ENCODE results near the gene PSMC3IP. TPM values are rescaled to one million over a fixed set of nuclear protein-coding genes. Genes with fewer than 3 reads are reported as not detected.

Gene PSMC3IP
- polyA plus RNA-seq, 1 donor from 2014 or later, result 22.5 TPM

DNA sequence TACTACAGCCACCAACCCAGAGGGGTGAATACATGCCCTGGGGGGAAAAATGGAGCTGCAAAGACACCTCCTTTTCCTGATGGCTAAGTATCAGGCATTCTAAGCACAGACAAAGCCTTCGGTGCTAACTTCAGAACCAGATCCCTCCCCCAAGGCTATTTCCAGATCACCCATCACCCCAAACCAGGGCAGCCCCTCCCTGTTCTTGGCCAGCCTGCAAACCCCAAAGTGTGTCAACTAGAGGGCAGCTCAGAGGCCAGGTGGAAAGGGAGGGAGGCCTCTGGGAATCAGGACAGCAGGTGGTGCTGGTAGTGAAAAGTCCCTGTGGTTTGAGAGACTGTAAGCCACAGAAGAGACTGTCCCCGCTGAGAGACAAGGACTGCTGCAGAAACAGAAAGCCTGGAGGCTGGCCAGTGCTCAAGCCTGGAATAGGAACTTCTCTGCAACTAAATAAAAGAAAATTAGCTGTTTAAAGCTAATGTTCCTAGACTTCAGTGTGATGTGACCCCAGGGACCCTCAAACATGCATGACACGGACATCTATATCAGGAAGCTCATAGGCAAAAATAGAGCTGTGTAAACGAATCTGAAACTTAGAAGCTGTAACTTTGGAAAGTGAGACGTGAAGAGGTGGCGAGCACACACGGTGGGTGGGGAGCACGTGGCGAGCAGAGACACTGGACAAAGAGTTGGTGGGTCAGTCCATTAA lies 41.1 kb upstream of the PSMC3IP start:
- no peaks in the 10 kb centered on the region for H3K36me3 ChIP-seq (ENCODE audit: insufficient read depth, low read length)
- no peak overlapping the region for H3K4me2 ChIP-seq (ENCODE audit: low read length)
- H3K4me3 ChIP-seq (ENCODE audit: low read length), result no peak overlapping the region
- H3K27ac ChIP-seq (ENCODE audit: low read length), result no peak overlapping the region
- no peaks in the 10 kb centered on the region for H3F3A ChIP-seq (ENCODE audit: insufficient read depth, low read length, poor library complexity, severe bottlenecking)
- no peaks in the 10 kb centered on the region for H3K27me3 ChIP-seq (ENCODE audit: insufficient read depth, low read depth, low read length)
- H3K79me2 ChIP-seq (replicated peaks; ENCODE audit: insufficient read depth, low read length), result no peaks in the 10 kb centered on the region
- no peak overlapping the region for H3K9ac ChIP-seq (ENCODE audit: low read length)
- H2AFZ ChIP-seq (ENCODE audit: low read depth, low read length), result no peak overlapping the region
- TF ChIP-seq MXI1 (conservative IDR thresholded peaks at IDR 0.05; ENCODE audit: poor library complexity, severe bottlenecking) (no peak), RAD21 (conservative IDR thresholded peaks at IDR 0.05) (no peak), TAF1 (IDR thresholded peaks at IDR 0.05; ENCODE audit: low read depth) (no peak), EP300 (conservative IDR thresholded peaks at IDR 0.05; ENCODE audit: poor library complexity, severe bottlenecking) (no peak), SMC3 (conservative IDR thresholded peaks at IDR 0.05; ENCODE audit: poor library complexity) (no peak), POLR2AphosphoS5 (IDR thresholded peaks at IDR 0.05) (no peak)
- TF ChIP-seq, protein P1, sequence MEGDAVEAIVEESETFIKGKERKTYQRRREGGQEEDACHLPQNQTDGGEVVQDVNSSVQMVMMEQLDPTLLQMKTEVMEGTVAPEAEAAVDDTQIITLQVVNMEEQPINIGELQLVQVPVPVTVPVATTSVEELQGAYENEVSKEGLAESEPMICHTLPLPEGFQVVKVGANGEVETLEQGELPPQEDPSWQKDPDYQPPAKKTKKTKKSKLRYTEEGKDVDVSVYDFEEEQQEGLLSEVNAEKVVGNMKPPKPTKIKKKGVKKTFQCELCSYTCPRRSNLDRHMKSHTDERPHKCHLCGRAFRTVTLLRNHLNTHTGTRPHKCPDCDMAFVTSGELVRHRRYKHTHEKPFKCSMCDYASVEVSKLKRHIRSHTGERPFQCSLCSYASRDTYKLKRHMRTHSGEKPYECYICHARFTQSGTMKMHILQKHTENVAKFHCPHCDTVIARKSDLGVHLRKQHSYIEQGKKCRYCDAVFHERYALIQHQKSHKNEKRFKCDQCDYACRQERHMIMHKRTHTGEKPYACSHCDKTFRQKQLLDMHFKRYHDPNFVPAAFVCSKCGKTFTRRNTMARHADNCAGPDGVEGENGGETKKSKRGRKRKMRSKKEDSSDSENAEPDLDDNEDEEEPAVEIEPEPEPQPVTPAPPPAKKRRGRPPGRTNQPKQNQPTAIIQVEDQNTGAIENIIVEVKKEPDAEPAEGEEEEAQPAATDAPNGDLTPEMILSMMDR (IDR thresholded peaks at IDR 0.05; ENCODE audit: poor library complexity, severe bottlenecking), result no peak
- no peaks in the 10 kb centered on the region for H3K9me2 ChIP-seq (ENCODE audit: insufficient read depth, low read length)
- H4K20me1 ChIP-seq (ENCODE audit: insufficient read depth), result no peaks in the 10 kb centered on the region
- H3K9me3 ChIP-seq (ENCODE audit: low read length), result no peaks in the 10 kb centered on the region

DNA sequence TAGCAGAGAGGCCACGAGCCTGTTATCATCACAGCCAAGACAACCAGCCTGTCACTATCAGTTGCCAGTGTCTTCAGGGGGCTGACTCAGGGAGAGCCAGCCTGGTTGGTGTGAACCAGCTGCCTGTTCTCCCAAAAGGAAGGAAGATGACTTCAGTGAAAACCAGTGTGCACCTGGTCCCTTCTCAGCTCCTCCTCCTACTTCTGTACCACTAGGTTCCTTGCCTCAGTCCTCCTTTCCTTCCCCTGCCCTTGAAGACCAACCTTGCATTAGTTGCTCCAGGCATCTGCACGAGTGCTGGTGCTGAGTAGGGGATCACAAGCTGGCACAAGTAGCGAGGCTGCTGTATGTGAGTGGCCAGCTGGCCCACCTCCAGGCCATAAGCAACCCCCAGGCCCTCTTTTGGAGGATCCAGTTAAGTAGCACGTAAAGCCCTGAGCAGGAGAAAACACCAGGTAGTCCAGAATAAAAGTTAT lies 40.5 kb upstream of the PSMC3IP start:
- Histone ChIP-seq H3K27me3 (ENCODE audit: insufficient read depth, low read depth, low read length) (no peaks in the 10 kb centered on the region), H2AFZ (ENCODE audit: low read depth, low read length) (no peak overlapping the region), H3K79me2 (replicated peaks; ENCODE audit: insufficient read depth, low read length) (no peaks in the 10 kb centered on the region), H3K9ac (ENCODE audit: low read length) (no peak overlapping the region), H4K20me1 (ENCODE audit: insufficient read depth) (no peaks in the 10 kb centered on the region), H3K9me3 (ENCODE audit: low read length) (no peaks in the 10 kb centered on the region), H3K9me2 (ENCODE audit: insufficient read depth, low read length) (no peaks in the 10 kb centered on the region), H3F3A (ENCODE audit: insufficient read depth, low read length, poor library complexity, severe bottlenecking) (no peaks in the 10 kb centered on the region), H3K36me3 (ENCODE audit: insufficient read depth, low read length) (no peaks in the 10 kb centered on the region), H3K27ac (ENCODE audit: low read length) (no peak overlapping the region), H3K4me2 (ENCODE audit: low read length) (no peak overlapping the region), H3K4me3 (ENCODE audit: low read length) (no peak overlapping the region)
- TF ChIP-seq RAD21 (conservative IDR thresholded peaks at IDR 0.05) (no peak), MXI1 (conservative IDR thresholded peaks at IDR 0.05; ENCODE audit: poor library complexity, severe bottlenecking) (no peak), POLR2AphosphoS5 (IDR thresholded peaks at IDR 0.05) (no peak), TAF1 (IDR thresholded peaks at IDR 0.05; ENCODE audit: low read depth) (no peak), SMC3 (conservative IDR thresholded peaks at IDR 0.05; ENCODE audit: poor library complexity) (no peak), EP300 (conservative IDR thresholded peaks at IDR 0.05; ENCODE audit: poor library complexity, severe bottlenecking) (no peak), EZH2 (IDR thresholded peaks at IDR 0.05; ENCODE audit: borderline replicate concordance, insufficient read depth, low read length, poor library complexity, severe bottlenecking) (no peak)
- TF ChIP-seq, protein P1 (IDR thresholded peaks at IDR 0.05; ENCODE audit: poor library complexity, severe bottlenecking), result no peak
- TF ChIP-seq, protein P2, sequence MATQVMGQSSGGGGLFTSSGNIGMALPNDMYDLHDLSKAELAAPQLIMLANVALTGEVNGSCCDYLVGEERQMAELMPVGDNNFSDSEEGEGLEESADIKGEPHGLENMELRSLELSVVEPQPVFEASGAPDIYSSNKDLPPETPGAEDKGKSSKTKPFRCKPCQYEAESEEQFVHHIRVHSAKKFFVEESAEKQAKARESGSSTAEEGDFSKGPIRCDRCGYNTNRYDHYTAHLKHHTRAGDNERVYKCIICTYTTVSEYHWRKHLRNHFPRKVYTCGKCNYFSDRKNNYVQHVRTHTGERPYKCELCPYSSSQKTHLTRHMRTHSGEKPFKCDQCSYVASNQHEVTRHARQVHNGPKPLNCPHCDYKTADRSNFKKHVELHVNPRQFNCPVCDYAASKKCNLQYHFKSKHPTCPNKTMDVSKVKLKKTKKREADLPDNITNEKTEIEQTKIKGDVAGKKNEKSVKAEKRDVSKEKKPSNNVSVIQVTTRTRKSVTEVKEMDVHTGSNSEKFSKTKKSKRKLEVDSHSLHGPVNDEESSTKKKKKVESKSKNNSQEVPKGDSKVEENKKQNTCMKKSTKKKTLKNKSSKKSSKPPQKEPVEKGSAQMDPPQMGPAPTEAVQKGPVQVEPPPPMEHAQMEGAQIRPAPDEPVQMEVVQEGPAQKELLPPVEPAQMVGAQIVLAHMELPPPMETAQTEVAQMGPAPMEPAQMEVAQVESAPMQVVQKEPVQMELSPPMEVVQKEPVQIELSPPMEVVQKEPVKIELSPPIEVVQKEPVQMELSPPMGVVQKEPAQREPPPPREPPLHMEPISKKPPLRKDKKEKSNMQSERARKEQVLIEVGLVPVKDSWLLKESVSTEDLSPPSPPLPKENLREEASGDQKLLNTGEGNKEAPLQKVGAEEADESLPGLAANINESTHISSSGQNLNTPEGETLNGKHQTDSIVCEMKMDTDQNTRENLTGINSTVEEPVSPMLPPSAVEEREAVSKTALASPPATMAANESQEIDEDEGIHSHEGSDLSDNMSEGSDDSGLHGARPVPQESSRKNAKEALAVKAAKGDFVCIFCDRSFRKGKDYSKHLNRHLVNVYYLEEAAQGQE (IDR thresholded peaks at IDR 0.05; ENCODE audit: borderline replicate concordance), result no peak
